GM12878 (cell line): Measurements from ENCODE around the gene CLIC3. TPM values are rescaled to one million over a fixed set of nuclear protein-coding genes. Genes with fewer than 3 reads are reported as not detected.
"Not testable (repeated sequence)": the region's sequence is repeated elsewhere in the genome, so short reads cannot be mapped to it uniquely, and the experiment has no call there.

Source experiments
- ATAC-seq: fragments of 200-7000 bp; cut with Tn5 transposase; 3 replicates; pipeline ENCODE4 v1.9.1; 2020; ENCODE audit warnings: mild to moderate bottlenecking, moderate library complexity
- BruUV-seq: library from RNA; stranded (reverse); fragments of 400-500 nt; replicated peaks from 2 replicates; lab custom pipeline; 2021; lab: Mats Ljungman, UMichigan
- CTCF ChIA-PET: fragments of 300-600 bp; sonication (Branson Sonifier 250); formaldehyde crosslinking; extraction: SDS; loops from one replicate; lab custom pipeline; 2021; ENCODE audit warnings: inconsistent platforms; lab: Yijun Ruan, JAX
- POLR2A ChIA-PET: fragments of 350-600 bp; formaldehyde crosslinking; extraction: SDS; loops from one replicate; lab custom pipeline; 2021; ENCODE audit warnings: inconsistent platforms; lab: Charles Lee
- RAD21 ChIA-PET: fragments of 300-600 bp; sonication (Branson Sonifier 250); formaldehyde crosslinking; loops from one replicate; lab custom pipeline; 2023; ENCODE audit warnings: antibody characterized with exemption; ENCODE audit not compliant: unreplicated experiment; lab: Charles Lee
- SMC1A ChIA-PET: fragments of 300-600 bp; sonication (Branson Sonifier 250); formaldehyde crosslinking; loops from one replicate; lab custom pipeline; 2023; ENCODE audit not compliant: unreplicated experiment, uncharacterized antibody; lab: Charles Lee
- DNase-seq: peaks from one replicate; pipeline ENCODE4 v3.0.0-alpha.2; 2011; ENCODE audit warnings: low read depth, low spot score
- FAIRE-seq: peaks from 3 replicates; lab custom pipeline; 2011; peaks lifted over from hg19 to GRCh38; lab: Jason Lieb, UNC
- H2AFZ ChIP-seq: 2 replicates; pipeline ENCODE4 v1.6.0; 2011; ENCODE audit warnings: low read depth, low read length, control low read depth; ENCODE audit not compliant: control insufficient read depth
- H3K27ac ChIP-seq: 2 replicates; pipeline ENCODE4 v1.5.1; 2011; ENCODE audit warnings: control low read depth; ENCODE audit not compliant: control insufficient read depth, insufficient read depth
- H3K27me3 ChIP-seq, 2 experiments: replicated peaks in 1 of 2; 2 replicates each; pipeline versions ENCODE4 v1.6.0 to v1.6.1; 2011; ENCODE audit warnings: low read length in 1 of 2; ENCODE audit not compliant: control insufficient read depth in 2 of 2, insufficient read depth in 2 of 2
- H3K36me3 ChIP-seq, 2 experiments: 2 replicates each; pipeline ENCODE4 v1.5.1; 2011; ENCODE audit warnings: low read length in 1 of 2; ENCODE audit not compliant: control insufficient read depth in 2 of 2, insufficient read depth in 2 of 2
- H3K4me1 ChIP-seq: 2 replicates; pipeline ENCODE4 v1.6.1; 2011; ENCODE audit warnings: mild to moderate bottlenecking, low read length, moderate library complexity, mixed read lengths; ENCODE audit not compliant: control insufficient read depth, insufficient read depth
- H3K4me2 ChIP-seq: 2 replicates; pipeline ENCODE4 v1.6.0; 2011; ENCODE audit warnings: control low read depth; ENCODE audit not compliant: control insufficient read depth, insufficient read depth
- H3K4me3 ChIP-seq: fragments of 200-600 bp; sonication (generic); 2 replicates; pipeline ENCODE4 v1.5.1; 2016
- H3K79me2 ChIP-seq: 2 replicates; pipeline ENCODE4 v1.6.0; 2011; ENCODE audit warnings: low read length; ENCODE audit not compliant: control insufficient read depth, insufficient read depth
- H3K9ac ChIP-seq: 2 replicates; pipeline ENCODE4 v1.8.0; 2011; ENCODE audit warnings: low read length, control low read depth, mixed read lengths; ENCODE audit not compliant: control insufficient read depth, insufficient read depth
- H3K9me3 ChIP-seq: replicated peaks from 3 replicates; pipeline ENCODE4 v1.5.1; 2011; ENCODE audit warnings: mild to moderate bottlenecking, low read length; ENCODE audit not compliant: control insufficient read depth, insufficient read depth
- H4K20me1 ChIP-seq: 2 replicates; pipeline ENCODE4 v1.6.0; 2011; ENCODE audit not compliant: control insufficient read depth, insufficient read depth
- ATF7 ChIP-seq: fragments of 450-650 bp; IDR thresholded peaks from 2 replicates; pipeline ENCODE4 v1.6.1; 2016; ENCODE audit warnings: low read depth, mild to moderate bottlenecking
- CTCF ChIP-seq, 3 experiments: IDR thresholded peaks in 2 of 3; conservative IDR thresholded peaks in 1 of 3; 2 replicates each; pipeline ENCODE4 v1.5.1; 2011; ENCODE audit warnings: low read depth in 3 of 3, low read length in 3 of 3, mild to moderate bottlenecking in 3 of 3, control low read depth in 2 of 3, moderate library complexity in 2 of 3, inconsistent platforms in 1 of 3, mixed read lengths in 1 of 3; ENCODE audit not compliant: control insufficient read depth in 2 of 3, insufficient read depth in 1 of 3; ENCODE audit errors: extremely low read depth in 1 of 3
- RAD21 ChIP-seq: IDR thresholded peaks from 2 replicates; pipeline ENCODE4 v1.6.1; 2011; ENCODE audit warnings: mild to moderate bottlenecking, low read depth, low read length, moderate library complexity; ENCODE audit not compliant: insufficient read depth
- ZBTB33 ChIP-seq: fragments of 450-650 bp; IDR thresholded peaks from 2 replicates; pipeline ENCODE4 v1.6.1; 2017; ENCODE audit warnings: mild to moderate bottlenecking
- WGBS: methylation state at CpG from one replicate; pipeline ENCODE4 v1.1.6; 2016; ENCODE audit warnings: low lambda C conversion rate; ENCODE audit not compliant: insufficient replicate concordance, insufficient coverage; ENCODE audit errors: missing lambda C conversion rate; 5-methylcytosine and 5-hydroxymethylcytosine counted together
- in situ Hi-C: fragments of 300-500 bp; cut with MboI; formaldehyde crosslinking; loops from 9 replicates; pipeline ENCODE4 v1.14.3; 2018; ENCODE audit warnings: mixed read lengths
- intact Hi-C: fragments of 100-400 bp; cut with micrococcal nuclease; formaldehyde crosslinking; loops from one replicate; pipeline ENCODE4 v1.14.2; 2022; ENCODE audit not compliant: unreplicated experiment
- polyA plus RNA-seq, 11 experiments: library from polyadenylated mRNA; depleted of rRNA in 4 of 11; unstranded in 6 of 11; stranded (reverse) in 5 of 11; fragments of >200 nt; fragmentation: Nextera tagmentation in 4 of 11; fragmentation: Illumina TruSeq in 1 of 11; extraction: Ambion mirVana in 4 of 11; extraction: Trizol in 1 of 11; gene quantifications; 1 replicate in 1 of 11; 2 replicates in 10 of 11; pipeline versions ENCODE4 v1.2.1 to v1.2.3, GENCODE V29; 2011 to 2016; ENCODE audit warnings: inconsistent platforms in 2 of 11, missing spikeins in 2 of 11, low read depth in 1 of 11
- total RNA-seq, 4 experiments: library from RNA; depleted of rRNA in 3 of 4; stranded (reverse); fragments of >200 nt in 3 of 4; fragmentation: Illumina TruSeq in 1 of 4; extraction: Trizol in 1 of 4; gene quantifications; 2 replicates each; pipeline versions ENCODE4 v1.2.1 to v1.2.3, GENCODE V29; 2013 to 2021

CLIC3 gene
- total and polyA plus RNA-seq, 10 of the 15 experiments (the other 5 are each of a cell fraction or from before 2014, with no cell fraction given): 0.31 TPM; not detected in 9

- H3K9ac ChIP-seq, H3K27ac ChIP-seq, H3K4me2 ChIP-seq, POLR2A ChIA-PET, H4K20me1 ChIP-seq, intact Hi-C loops, DNase-seq, H3K27me3 ChIP-seq, RAD21 ChIA-PET, SMC1A ChIA-PET, H3K36me3 ChIP-seq, H2AFZ ChIP-seq, H3K4me3 ChIP-seq, FAIRE-seq, H3K79me2 ChIP-seq, H3K9me3 ChIP-seq, in situ Hi-C loops, ATAC-seq, BruUV-seq: not testable (repeated sequence)
- WGBS: 24% methylated on average over 17 of the region's 17 CpGs
- TF ChIP-seq CTCF (IDR thresholded peaks at IDR 0.05 in 2 of 3, conservative IDR thresholded peaks at IDR 0.05 in 1 of 3; ENCODE audit: control insufficient read depth in 2 of 3, extremely low read depth in 1 of 3, insufficient read depth in 1 of 3, low read depth in 3 of 3, low read length in 3 of 3) (peak in 1 of 3 experiments; percentile 27; a peak in 1 of 6 replicates), ATF7 (0 out of 2 replicates have a peak, but pooled peaks have one; percentile 28), RAD21 (0 out of 2 replicates have a peak, but pooled peaks have one; percentile 5), ZBTB33 (0 out of 2 replicates have a peak, but pooled peaks have one; percentile 54)
- peaks cover 12% of the 10 kb centered on the region for H3K4me1 ChIP-seq
- CTCF ChIA-PET: interaction anchor here (0.8 to 2.0 kb wide), 3 partner anchors 25 to 42 kb away, joined by 3 to 6 read pairs (median 5); no protein-coding TSS in a partner anchor
Measured at GRCh38 chr9:137004285-137004684, 7.9 kb upstream of the CLIC3 start.
